K562 (cell line): ENCODE results near the gene AIG1. TPM values are rescaled to one million over a fixed set of nuclear protein-coding genes. Genes with fewer than 3 reads are reported as not detected.

Experiments used
- ATF3 ChIP-seq, 2 experiments: fragments of 450-650 bp in 1 of 2; sonication (generic) in 1 of 2; formaldehyde crosslinking in 1 of 2; IDR thresholded peaks in 1 of 2; conservative IDR thresholded peaks in 1 of 2; 2 replicates each; pipeline versions ENCODE4 v1.6.1 to v1.8.1; 2016 to 2023; ENCODE audit warnings: mild to moderate bottlenecking in 2 of 2, moderate library complexity in 2 of 2, inconsistent platforms in 1 of 2, missing genetic modification reagents in 1 of 2
- BRF2 ChIP-seq: IDR thresholded peaks from 3 replicates; pipeline ENCODE4 v1.6.1; 2011; ENCODE audit warnings: borderline replicate concordance, mild to moderate bottlenecking; ENCODE audit not compliant: insufficient read length, insufficient read depth
- C11orf30 ChIP-seq: fragments of 450-650 bp; IDR thresholded peaks from 2 replicates; pipeline ENCODE4 v1.6.1; 2016; ENCODE audit warnings: low read depth, mild to moderate bottlenecking
- CREB3 ChIP-seq: fragments of 450-650 bp; conservative IDR thresholded peaks from 2 replicates; pipeline ENCODE4 v1.6.1; 2016; ENCODE audit warnings: missing genetic modification characterization, low read depth, mild to moderate bottlenecking, missing compliant biosample characterization, moderate library complexity
- CTBP1 ChIP-seq: fragments of 450-650 bp; IDR thresholded peaks from 2 replicates; pipeline ENCODE4 v1.6.1; 2016; ENCODE audit warnings: borderline replicate concordance
- EGR1 ChIP-seq: fragments of 450-650 bp; conservative IDR thresholded peaks from 2 replicates; pipeline ENCODE4 v1.6.1; 2017; ENCODE audit warnings: mild to moderate bottlenecking
- ELK1 ChIP-seq: sonication (generic); formaldehyde crosslinking; IDR thresholded peaks from 2 replicates; pipeline ENCODE4 v1.8.1; 2022; ENCODE audit warnings: missing genetic modification reagents
- EP400 ChIP-seq: fragments of 450-650 bp; IDR thresholded peaks from 2 replicates; pipeline ENCODE4 v1.6.1; 2017; ENCODE audit warnings: antibody characterized with exemption, mild to moderate bottlenecking, moderate library complexity
- FOSL1 ChIP-seq: fragments of 200-800 bp; sonication (Bioruptor generic); conservative IDR thresholded peaks from 2 replicates; pipeline ENCODE4 v1.6.1; 2016; ENCODE audit warnings: missing genetic modification characterization, missing compliant biosample characterization
- GABPB1 ChIP-seq: sonication (generic); formaldehyde crosslinking; IDR thresholded peaks from 2 replicates; pipeline ENCODE4 v1.8.0; 2022; ENCODE audit warnings: mild to moderate bottlenecking, missing genetic modification reagents
- HIVEP1 ChIP-seq: fragments of 250-450 bp; sonication (Bioruptor Pico); IDR thresholded peaks from 2 replicates; pipeline ENCODE4 v1.4.0; 2020; ENCODE audit warnings: mild to moderate bottlenecking
- KDM4B ChIP-seq, 2 experiments: fragments of 450-650 bp in 1 of 2; sonication (generic) in 1 of 2; IDR thresholded peaks; 2 replicates each; pipeline ENCODE4 v1.6.1; 2016 to 2017; ENCODE audit warnings: borderline replicate concordance in 2 of 2, antibody characterized with exemption in 1 of 2, low read depth in 1 of 2, mild to moderate bottlenecking in 1 of 2
- MAFK ChIP-seq: IDR thresholded peaks from 2 replicates; pipeline ENCODE4 v1.6.1; 2011; ENCODE audit warnings: low read length, improper control_type of control experiment
- MECOM ChIP-seq: fragments of 250-450 bp; sonication (Bioruptor Pico); IDR thresholded peaks from 2 replicates; pipeline ENCODE4 v1.8.0; 2022; ENCODE audit warnings: inconsistent platforms
- NFIX ChIP-seq: fragments of 250-450 bp; sonication (Bioruptor Pico); IDR thresholded peaks from 2 replicates; pipeline ENCODE4 v1.4.0; 2020; ENCODE audit warnings: low read depth, mild to moderate bottlenecking, moderate library complexity
- PKNOX1 ChIP-seq: fragments of 450-650 bp; IDR thresholded peaks from 2 replicates; pipeline ENCODE4 v1.6.1; 2016
- STAT5A ChIP-seq: IDR thresholded peaks from 2 replicates; pipeline ENCODE4 v1.6.1; 2012; ENCODE audit warnings: low read length, inconsistent platforms, borderline replicate concordance
- ZNF280B ChIP-seq: fragments of 250-450 bp; sonication (Bioruptor Pico); IDR thresholded peaks from 2 replicates; pipeline ENCODE4 v1.5.1; 2021; ENCODE audit warnings: mild to moderate bottlenecking
- ZNF395 ChIP-seq: fragments of 200-800 bp; sonication (Bioruptor generic); IDR thresholded peaks from 2 replicates; pipeline ENCODE4 v1.6.1; 2017; ENCODE audit warnings: missing genetic modification characterization, missing compliant biosample characterization
- polyA plus RNA-seq, 8 experiments: library from polyadenylated mRNA; depleted of rRNA in 4 of 8; stranded (reverse) in 5 of 8; unstranded in 3 of 8; fragments of >200 nt; fragmentation: Nextera tagmentation in 2 of 8; fragmentation: Illumina TruSeq in 1 of 8; extraction: Ambion mirVana in 2 of 8; extraction: Trizol in 1 of 8; gene quantifications; 2 replicates each; pipeline versions ENCODE4 v1.2.1 to v1.2.3, GENCODE V29; 2011 to 2014; ENCODE audit warnings: inconsistent platforms in 1 of 8, missing spikeins in 1 of 8
- total RNA-seq, 7 experiments: library from RNA; depleted of rRNA in 6 of 7; stranded (reverse); fragments of >200 nt in 6 of 7; fragmentation: Illumina TruSeq in 2 of 7; extraction: Trizol in 2 of 7; gene quantifications; 2 replicates each; pipeline versions ENCODE4 v1.2.1 to v1.2.3, GENCODE V29; 2011 to 2021; ENCODE audit warnings: low replicate concordance in 1 of 7

AIG1 gene
- total and polyA plus RNA-seq, 9 of the 15 experiments (the other 6 are each of a cell fraction or from before 2014, with no cell fraction given), result 74.8 to 333 (median 127) TPM

GRCh38 chr6:143060354-143060805 is 309 bp upstream of the AIG1 start (continued):
- TF ChIP-seq PKNOX1 (peak; percentile 1; the same call in 1 of the 2 replicates), ZNF395 (CRISPR knock-in tag) (peak; percentile 85; the same call in 1 of the 2 replicates), EGR1 (peak; percentile 63), NFIX (no peak), KDM4B (IDR thresholded peaks at IDR 0.05; ENCODE audit: borderline replicate concordance in 2 of 2, low read depth in 1 of 2) (no peak), ELK1 (CRISPR knock-in tag) (no peak), GABPB1 (CRISPR knock-in tag) (0 out of 2 replicates have a peak, but pooled peaks have one; percentile 65), FOSL1 (tag) (peak; percentile 55; the same call in 1 of the 2 replicates), BRF2 (no peak), CTBP1 (peak; percentile 87), C11orf30 (0 out of 2 replicates have a peak, but pooled peaks have one; percentile 28), MECOM (CRISPR knock-in tag) (no peak), ZNF280B (CRISPR knock-in tag) (no peak), HIVEP1 (CRISPR knock-in tag) (0 out of 2 replicates have a peak, but pooled peaks have one; percentile 41), STAT5A (no peak; the same call in 1 of the 2 replicates), CREB3 (no peak), MAFK (no peak), ATF3 (IDR thresholded peaks at IDR 0.05) (peak; percentile 95), ATF3 (CRISPR knock-in tag; conservative IDR thresholded peaks at IDR 0.05) (peak; percentile 93), EP400 (peak; percentile 77)
